Neural cell (in vitro differentiated cells): ENCODE data around the gene FOXL3. TPM values are rescaled to one million over a fixed set of nuclear protein-coding genes. Genes with fewer than 3 reads are reported as not detected.

Experiments used
- H2AFZ ChIP-seq: fragments of 200-600, 300-800 bp; sonication (generic), shearing (Covaris generic); 2 replicates; pipeline ENCODE4 v1.6.0; 2014; ENCODE audit warnings: low read depth, mild to moderate bottlenecking, antibody characterized with exemption, low read length, moderate library complexity
- H3F3A ChIP-seq: fragments of 200-600 bp; shearing (Covaris generic); 2 replicates; pipeline ENCODE4 v1.6.1; 2016; ENCODE audit warnings: mild to moderate bottlenecking, moderate library complexity, mixed read lengths, antibody characterized with exemption, low read length; ENCODE audit not compliant: insufficient read depth, poor library complexity, severe bottlenecking
- H3K27ac ChIP-seq: fragments of 200-600, 300-800 bp; sonication (generic), shearing (Covaris generic); 2 replicates; pipeline ENCODE4 v1.5.1; 2014; ENCODE audit warnings: mild to moderate bottlenecking, low read length, moderate library complexity
- H3K27me3 ChIP-seq: fragments of 300-800, 200-600 bp; sonication (generic), shearing (Covaris generic); 2 replicates; pipeline ENCODE4 v1.6.0; 2014; ENCODE audit warnings: mild to moderate bottlenecking, low read depth, low read length, moderate library complexity; ENCODE audit not compliant: insufficient read depth
- H3K36me3 ChIP-seq: fragments of 300-800, 200-600 bp; sonication (generic), shearing (Covaris generic); 2 replicates; pipeline ENCODE4 v1.5.1; 2014; ENCODE audit warnings: mild to moderate bottlenecking, antibody characterized with exemption, low read length, moderate library complexity; ENCODE audit not compliant: insufficient read depth
- H3K4me2 ChIP-seq: fragments of 300-800, 200-600 bp; sonication (generic), shearing (Covaris generic); 2 replicates; pipeline ENCODE4 v1.6.0; 2014; ENCODE audit warnings: mild to moderate bottlenecking, low read length
- H3K4me3 ChIP-seq: fragments of 300-800, 200-600 bp; sonication (generic), shearing (Covaris generic); 2 replicates; pipeline ENCODE4 v1.5.1; 2014; ENCODE audit warnings: mild to moderate bottlenecking, low read length, moderate library complexity
- H3K79me2 ChIP-seq: fragments of 200-600 bp; shearing (Covaris generic); replicated peaks from 2 replicates; pipeline ENCODE4 v1.6.0; 2014; ENCODE audit warnings: mild to moderate bottlenecking, low read length, moderate library complexity; ENCODE audit not compliant: insufficient read depth
- H3K9ac ChIP-seq: fragments of 300-800, 200-600 bp; sonication (generic), shearing (Covaris generic); 2 replicates; pipeline ENCODE4 v1.6.1; 2016; ENCODE audit warnings: mild to moderate bottlenecking, low read length, mixed read lengths
- H3K9me2 ChIP-seq: fragments of 200-600 bp; shearing (Covaris generic); 2 replicates; pipeline ENCODE4 v1.6.1; 2016; ENCODE audit warnings: mild to moderate bottlenecking, low read length, mixed read lengths; ENCODE audit not compliant: insufficient read depth
- H3K9me3 ChIP-seq: fragments of 200-600, 300-800 bp; sonication (generic), shearing (Covaris generic); 2 replicates; pipeline ENCODE4 v1.6.1; 2016; ENCODE audit warnings: mild to moderate bottlenecking, mixed run types, low read length, moderate library complexity, mixed read lengths
- H4K20me1 ChIP-seq: fragments of 200-600 bp; shearing (Covaris generic); 2 replicates; pipeline ENCODE4 v1.6.1; 2016; ENCODE audit warnings: mild to moderate bottlenecking, mixed run types; ENCODE audit not compliant: insufficient read depth
- EP300 ChIP-seq: fragments of 450-650 bp; conservative IDR thresholded peaks from 2 replicates; pipeline ENCODE4 v1.6.1; 2014; ENCODE audit warnings: antibody characterized with exemption, mild to moderate bottlenecking, moderate library complexity; ENCODE audit not compliant: poor library complexity, severe bottlenecking
- EZH2 ChIP-seq: fragments of 200-600, 300-800 bp; shearing (Covaris generic), sonication (generic); IDR thresholded peaks from 2 replicates; pipeline ENCODE4 v1.6.1; 2014; ENCODE audit warnings: antibody characterized with exemption, low read length, borderline replicate concordance, mild to moderate bottlenecking; ENCODE audit not compliant: insufficient read depth, poor library complexity, severe bottlenecking
- POLR2AphosphoS5 ChIP-seq: IDR thresholded peaks from 2 replicates; pipeline ENCODE4 v1.6.1; 2012
- SMC3 ChIP-seq: fragments of 450-650 bp; conservative IDR thresholded peaks from 2 replicates; pipeline ENCODE4 v1.6.1; 2014; ENCODE audit warnings: antibody characterized with exemption, mild to moderate bottlenecking, moderate library complexity; ENCODE audit not compliant: poor library complexity
- TAF1 ChIP-seq: IDR thresholded peaks from 2 replicates; pipeline ENCODE4 v1.6.1; 2012; ENCODE audit warnings: low read depth
- polyA plus RNA-seq: library from polyadenylated mRNA; depleted of rRNA; stranded (reverse); fragments of >200 nt; gene quantifications from 2 replicates; pipeline ENCODE4 v1.2.3, GENCODE V29; 2014
- TF ChIP-seq, protein P1 (sequence below): IDR thresholded peaks from 2 replicates; pipeline ENCODE4 v1.6.1; 2012; ENCODE audit warnings: borderline replicate concordance
- TF ChIP-seq, protein P2 (sequence below): fragments of 450-650 bp; IDR thresholded peaks from 2 replicates; pipeline ENCODE4 v1.5.1; 2014; ENCODE audit warnings: antibody characterized with exemption, mild to moderate bottlenecking, moderate library complexity; ENCODE audit not compliant: poor library complexity, severe bottlenecking

The FOXL3 gene
- polyA plus RNA-seq, 1 donor from 2014 or later, result not detected

DNA sequence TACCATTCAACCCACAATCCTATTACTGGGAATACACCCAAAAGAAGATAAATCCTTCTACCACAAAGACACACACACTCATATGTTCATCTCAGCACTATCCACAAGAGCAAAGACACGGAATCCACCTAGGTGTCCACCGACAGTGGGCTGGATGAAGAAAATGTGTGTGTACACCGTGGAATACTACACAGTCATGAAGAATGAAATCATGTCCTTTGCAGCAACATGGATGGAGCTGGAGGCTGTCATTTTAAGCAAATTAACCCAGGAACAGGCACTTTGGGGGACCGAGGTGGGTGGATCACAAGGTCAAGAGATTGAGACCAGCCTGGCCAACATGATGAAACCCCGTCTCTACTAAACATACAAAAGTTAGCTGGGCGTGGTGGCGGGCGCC lies 8.3 kb upstream of the FOXL3 start:
- H2AFZ ChIP-seq, result no peak overlapping the region
- H3F3A ChIP-seq, result no peaks in the 10 kb centered on the region
- H3K36me3 ChIP-seq, result no peaks in the 10 kb centered on the region
- no peak overlapping the region for H3K4me3 ChIP-seq
- no peak overlapping the region for H3K9ac ChIP-seq
- H3K27ac ChIP-seq, result no peak overlapping the region
- H3K9me3 ChIP-seq, result no peaks in the 10 kb centered on the region
- no peaks in the 10 kb centered on the region for H4K20me1 ChIP-seq
- no peaks in the 10 kb centered on the region for H3K27me3 ChIP-seq
- no peaks in the 10 kb centered on the region for H3K79me2 ChIP-seq
- H3K4me2 ChIP-seq, result no peak overlapping the region
- no peaks in the 10 kb centered on the region for H3K9me2 ChIP-seq
- TF ChIP-seq EP300, result no peak
- TF ChIP-seq EZH2, result no peak

DNA sequence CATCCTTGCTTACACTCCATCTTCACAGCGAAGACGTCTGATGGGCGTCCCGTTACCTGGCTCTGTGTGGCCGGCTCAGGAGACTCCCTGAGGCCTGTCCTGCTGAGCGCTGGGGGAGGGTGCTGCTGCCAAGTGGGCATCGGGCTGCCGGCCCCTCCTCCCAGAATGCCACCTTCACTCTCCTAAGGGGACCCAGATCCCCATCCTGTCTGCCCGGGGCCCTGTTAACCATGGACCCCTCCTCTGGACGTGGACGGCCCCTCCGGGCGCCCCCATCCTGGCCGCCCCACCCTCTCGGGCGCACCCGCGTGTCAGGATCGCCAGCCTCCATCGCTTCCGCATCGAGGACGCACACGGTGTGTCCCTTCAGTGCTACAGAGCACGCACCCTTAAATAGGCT lies 7.3 kb upstream of the FOXL3 start:
- Histone ChIP-seq H3K4me2 (no peak overlapping the region), H3K27ac (no peak overlapping the region), H3K36me3 (no peaks in the 10 kb centered on the region), H3F3A (no peaks in the 10 kb centered on the region), H3K79me2 (no peaks in the 10 kb centered on the region), H3K9me3 (no peaks in the 10 kb centered on the region), H4K20me1 (no peaks in the 10 kb centered on the region), H3K9ac (no peak overlapping the region), H3K27me3 (no peaks in the 10 kb centered on the region), H3K9me2 (no peaks in the 10 kb centered on the region), H2AFZ (no peak overlapping the region), H3K4me3 (no peak overlapping the region)
- TF ChIP-seq TAF1 (no peak), POLR2AphosphoS5 (no peak)
- TF ChIP-seq, protein P1, sequence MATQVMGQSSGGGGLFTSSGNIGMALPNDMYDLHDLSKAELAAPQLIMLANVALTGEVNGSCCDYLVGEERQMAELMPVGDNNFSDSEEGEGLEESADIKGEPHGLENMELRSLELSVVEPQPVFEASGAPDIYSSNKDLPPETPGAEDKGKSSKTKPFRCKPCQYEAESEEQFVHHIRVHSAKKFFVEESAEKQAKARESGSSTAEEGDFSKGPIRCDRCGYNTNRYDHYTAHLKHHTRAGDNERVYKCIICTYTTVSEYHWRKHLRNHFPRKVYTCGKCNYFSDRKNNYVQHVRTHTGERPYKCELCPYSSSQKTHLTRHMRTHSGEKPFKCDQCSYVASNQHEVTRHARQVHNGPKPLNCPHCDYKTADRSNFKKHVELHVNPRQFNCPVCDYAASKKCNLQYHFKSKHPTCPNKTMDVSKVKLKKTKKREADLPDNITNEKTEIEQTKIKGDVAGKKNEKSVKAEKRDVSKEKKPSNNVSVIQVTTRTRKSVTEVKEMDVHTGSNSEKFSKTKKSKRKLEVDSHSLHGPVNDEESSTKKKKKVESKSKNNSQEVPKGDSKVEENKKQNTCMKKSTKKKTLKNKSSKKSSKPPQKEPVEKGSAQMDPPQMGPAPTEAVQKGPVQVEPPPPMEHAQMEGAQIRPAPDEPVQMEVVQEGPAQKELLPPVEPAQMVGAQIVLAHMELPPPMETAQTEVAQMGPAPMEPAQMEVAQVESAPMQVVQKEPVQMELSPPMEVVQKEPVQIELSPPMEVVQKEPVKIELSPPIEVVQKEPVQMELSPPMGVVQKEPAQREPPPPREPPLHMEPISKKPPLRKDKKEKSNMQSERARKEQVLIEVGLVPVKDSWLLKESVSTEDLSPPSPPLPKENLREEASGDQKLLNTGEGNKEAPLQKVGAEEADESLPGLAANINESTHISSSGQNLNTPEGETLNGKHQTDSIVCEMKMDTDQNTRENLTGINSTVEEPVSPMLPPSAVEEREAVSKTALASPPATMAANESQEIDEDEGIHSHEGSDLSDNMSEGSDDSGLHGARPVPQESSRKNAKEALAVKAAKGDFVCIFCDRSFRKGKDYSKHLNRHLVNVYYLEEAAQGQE, result no peak
- TF ChIP-seq, protein P2, sequence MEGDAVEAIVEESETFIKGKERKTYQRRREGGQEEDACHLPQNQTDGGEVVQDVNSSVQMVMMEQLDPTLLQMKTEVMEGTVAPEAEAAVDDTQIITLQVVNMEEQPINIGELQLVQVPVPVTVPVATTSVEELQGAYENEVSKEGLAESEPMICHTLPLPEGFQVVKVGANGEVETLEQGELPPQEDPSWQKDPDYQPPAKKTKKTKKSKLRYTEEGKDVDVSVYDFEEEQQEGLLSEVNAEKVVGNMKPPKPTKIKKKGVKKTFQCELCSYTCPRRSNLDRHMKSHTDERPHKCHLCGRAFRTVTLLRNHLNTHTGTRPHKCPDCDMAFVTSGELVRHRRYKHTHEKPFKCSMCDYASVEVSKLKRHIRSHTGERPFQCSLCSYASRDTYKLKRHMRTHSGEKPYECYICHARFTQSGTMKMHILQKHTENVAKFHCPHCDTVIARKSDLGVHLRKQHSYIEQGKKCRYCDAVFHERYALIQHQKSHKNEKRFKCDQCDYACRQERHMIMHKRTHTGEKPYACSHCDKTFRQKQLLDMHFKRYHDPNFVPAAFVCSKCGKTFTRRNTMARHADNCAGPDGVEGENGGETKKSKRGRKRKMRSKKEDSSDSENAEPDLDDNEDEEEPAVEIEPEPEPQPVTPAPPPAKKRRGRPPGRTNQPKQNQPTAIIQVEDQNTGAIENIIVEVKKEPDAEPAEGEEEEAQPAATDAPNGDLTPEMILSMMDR, result no peak

DNA sequence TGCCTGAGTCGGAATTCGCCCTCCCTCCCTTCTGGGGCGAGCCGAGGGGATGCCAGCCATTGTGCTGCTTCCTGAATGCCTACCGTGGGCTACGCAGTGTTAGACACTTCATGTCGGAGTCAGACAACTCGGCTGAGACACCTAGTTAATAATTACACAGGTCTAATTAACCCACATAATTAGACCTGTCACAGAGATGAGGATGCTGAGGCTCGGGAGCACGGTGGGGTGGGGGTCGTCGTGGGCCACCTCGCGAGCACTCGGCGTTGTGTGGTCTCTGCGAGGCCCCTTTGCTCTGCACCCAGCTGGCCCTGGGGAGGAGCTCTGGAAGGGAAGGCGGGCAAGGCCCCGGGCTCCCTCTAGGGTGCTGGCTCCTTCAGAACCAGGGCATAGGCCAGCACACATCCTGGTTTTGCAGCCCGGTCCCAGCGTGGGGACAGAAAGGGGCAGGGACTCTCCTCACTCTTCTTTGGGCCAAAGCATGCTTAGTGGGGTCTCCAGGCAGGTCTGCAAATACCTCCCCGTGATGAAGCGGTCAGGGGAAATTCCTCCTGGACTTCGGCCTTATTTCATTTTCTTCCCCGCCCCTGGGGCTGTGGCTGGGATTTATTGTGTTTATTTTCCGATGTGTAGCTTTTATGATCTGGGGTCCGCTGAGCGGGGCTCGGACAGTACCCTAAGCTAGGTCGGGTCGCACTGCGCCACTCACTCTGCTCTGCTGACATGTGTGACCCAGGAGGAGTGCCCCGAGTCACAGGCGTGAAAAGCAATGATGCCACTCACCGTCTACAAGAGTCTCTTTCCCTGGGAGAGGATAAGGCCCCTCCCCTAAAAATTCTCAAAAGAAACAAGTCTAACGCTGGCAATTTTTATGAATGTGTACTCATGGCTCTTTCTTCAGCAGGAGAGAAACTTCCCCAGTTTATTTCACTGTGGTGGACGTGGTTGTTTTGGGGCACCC lies 4.9 kb upstream of the FOXL3 start:
- H3K27ac ChIP-seq, result no peak overlapping the region
- peaks cover 16% of the 10 kb centered on the region for H3K27me3 ChIP-seq

More for the DNA sequence above, 4.9 kb upstream of the FOXL3 start:
- Histone ChIP-seq H3K79me2 (no peaks in the 10 kb centered on the region), H3K9ac (no peak overlapping the region), H3K4me2 (no peak overlapping the region), H2AFZ (no peak overlapping the region), H3K9me3 (no peaks in the 10 kb centered on the region), H3K36me3 (no peaks in the 10 kb centered on the region), H4K20me1 (no peaks in the 10 kb centered on the region), H3K9me2 (no peaks in the 10 kb centered on the region), H3K4me3 (no peak overlapping the region), H3F3A (no peaks in the 10 kb centered on the region)
- TF ChIP-seq TAF1 (no peak), POLR2AphosphoS5 (no peak), SMC3 (no peak), EZH2 (no peak), EP300 (no peak)
- TF ChIP-seq, protein P2, result no peak
- TF ChIP-seq, protein P1, result no peak
